IMR-90 (cell line): ENCODE measurements around the gene RFPL3.

ENCODE experiments used
- MXI1 ChIP-seq: IDR thresholded peaks from 2 replicates; pipeline ENCODE4 v1.6.1; 2012; ENCODE audit warnings: low read depth, mild to moderate bottlenecking, low read length, moderate library complexity, borderline replicate concordance
- POLR2A ChIP-seq: IDR thresholded peaks from 2 replicates; pipeline ENCODE4 v1.6.1; 2012; ENCODE audit warnings: mild to moderate bottlenecking, low read depth, low read length
- RFX5 ChIP-seq: IDR thresholded peaks from 2 replicates; pipeline ENCODE4 v1.8.0; 2012; ENCODE audit warnings: low read depth, mild to moderate bottlenecking, low read length, moderate library complexity
- TF ChIP-seq, protein P1 (sequence below): conservative IDR thresholded peaks from 2 replicates; pipeline ENCODE4 v1.5.1; 2012; ENCODE audit warnings: mild to moderate bottlenecking, low read depth, low read length, improper control_type of control experiment

DNA sequence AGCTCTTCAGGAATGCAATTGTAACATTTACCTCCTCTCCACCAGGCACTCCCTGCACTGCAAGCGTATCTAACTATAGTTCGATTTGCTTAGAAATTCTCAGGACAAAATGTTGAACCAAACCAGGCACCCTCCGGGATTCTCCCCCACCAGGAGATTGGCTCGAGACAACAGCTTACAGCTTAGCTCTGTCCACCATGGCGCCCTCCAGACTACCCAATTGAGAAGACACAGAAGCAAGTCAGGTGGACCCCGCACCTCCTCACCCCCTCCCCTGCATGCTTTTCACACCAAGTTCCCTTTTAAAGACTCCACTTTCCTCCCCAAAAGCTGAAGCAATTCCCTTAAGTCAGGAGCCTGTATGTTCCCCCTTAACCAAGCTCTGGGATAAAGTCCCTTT is 34.7 kb upstream of the RFPL3 start:
- TF ChIP-seq RFX5: no peak
- TF ChIP-seq, protein P1, sequence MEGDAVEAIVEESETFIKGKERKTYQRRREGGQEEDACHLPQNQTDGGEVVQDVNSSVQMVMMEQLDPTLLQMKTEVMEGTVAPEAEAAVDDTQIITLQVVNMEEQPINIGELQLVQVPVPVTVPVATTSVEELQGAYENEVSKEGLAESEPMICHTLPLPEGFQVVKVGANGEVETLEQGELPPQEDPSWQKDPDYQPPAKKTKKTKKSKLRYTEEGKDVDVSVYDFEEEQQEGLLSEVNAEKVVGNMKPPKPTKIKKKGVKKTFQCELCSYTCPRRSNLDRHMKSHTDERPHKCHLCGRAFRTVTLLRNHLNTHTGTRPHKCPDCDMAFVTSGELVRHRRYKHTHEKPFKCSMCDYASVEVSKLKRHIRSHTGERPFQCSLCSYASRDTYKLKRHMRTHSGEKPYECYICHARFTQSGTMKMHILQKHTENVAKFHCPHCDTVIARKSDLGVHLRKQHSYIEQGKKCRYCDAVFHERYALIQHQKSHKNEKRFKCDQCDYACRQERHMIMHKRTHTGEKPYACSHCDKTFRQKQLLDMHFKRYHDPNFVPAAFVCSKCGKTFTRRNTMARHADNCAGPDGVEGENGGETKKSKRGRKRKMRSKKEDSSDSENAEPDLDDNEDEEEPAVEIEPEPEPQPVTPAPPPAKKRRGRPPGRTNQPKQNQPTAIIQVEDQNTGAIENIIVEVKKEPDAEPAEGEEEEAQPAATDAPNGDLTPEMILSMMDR: no peak
- TF ChIP-seq POLR2A: no peak
- no peak for TF ChIP-seq MXI1
